ENCODE data around the gene PSMB9.
A peak's percentile ranks its signal among the peaks of the same experiment; 100 is the strongest.

The PSMB9 gene

GRCh38 chr6:32843979-32844838 lies 9.8 kb upstream of the PSMB9 start, which contains the start of gene PSMB8:
Gene PSMB8, minus strand, starts transcription at chr6:32844047. Its CDS starts 51 bp downstream, at chr6:32843996.
- H3K4me3 ChIP-seq (ENCODE audit: low read length): peak within 1 kb of the TSS; percentile 84
- peak; percentile 13 for TF ChIP-seq CTCF (IDR thresholded peaks at IDR 0.05; ENCODE audit: insufficient read depth, low read depth, low read length, missing control alignments)
- peak; percentile 99 for DNase-seq (ENCODE audit: low read depth)

- DNase-seq (ENCODE audit: low read depth): no peak
- TF ChIP-seq CTCF (IDR thresholded peaks at IDR 0.05; ENCODE audit: insufficient read depth, low read depth, low read length, missing control alignments): no peak
- H3K4me3 ChIP-seq (ENCODE audit: low read length): no peak overlapping the region
Observed at GRCh38 chr6:32844839-32845383, 9.1 kb upstream of the PSMB9 start.

GRCh38 chr6:32845384-32845884 lies 8.6 kb upstream of the PSMB9 start:
- DNase-seq (ENCODE audit: low read depth): no peak
- TF ChIP-seq CTCF (IDR thresholded peaks at IDR 0.05; ENCODE audit: insufficient read depth, low read depth, low read length, missing control alignments): no peak
- H3K4me3 ChIP-seq (ENCODE audit: low read length): no peak overlapping the region

DNA sequence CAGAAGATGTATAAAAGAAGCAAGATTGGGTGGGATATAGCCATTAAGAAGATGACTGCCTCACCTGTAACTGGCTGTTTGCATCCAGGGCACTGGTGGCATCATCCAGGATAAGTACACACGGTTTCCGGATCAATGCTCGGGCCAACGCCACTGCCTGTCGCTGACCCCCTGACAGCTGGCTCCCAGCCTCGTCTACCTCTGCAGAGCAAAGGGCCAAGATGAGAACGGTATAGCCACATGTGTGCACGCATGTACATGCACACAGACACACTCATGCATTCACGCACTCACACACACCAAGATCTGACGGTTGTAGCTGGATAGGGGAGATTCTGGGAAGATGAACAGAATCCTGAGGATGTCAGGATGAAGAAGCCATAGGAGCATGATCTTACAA lies 7.0 kb upstream of the PSMB9 start:
- TF ChIP-seq CTCF (IDR thresholded peaks at IDR 0.05; ENCODE audit: insufficient read depth, low read depth, low read length, missing control alignments): no peak

DNA sequence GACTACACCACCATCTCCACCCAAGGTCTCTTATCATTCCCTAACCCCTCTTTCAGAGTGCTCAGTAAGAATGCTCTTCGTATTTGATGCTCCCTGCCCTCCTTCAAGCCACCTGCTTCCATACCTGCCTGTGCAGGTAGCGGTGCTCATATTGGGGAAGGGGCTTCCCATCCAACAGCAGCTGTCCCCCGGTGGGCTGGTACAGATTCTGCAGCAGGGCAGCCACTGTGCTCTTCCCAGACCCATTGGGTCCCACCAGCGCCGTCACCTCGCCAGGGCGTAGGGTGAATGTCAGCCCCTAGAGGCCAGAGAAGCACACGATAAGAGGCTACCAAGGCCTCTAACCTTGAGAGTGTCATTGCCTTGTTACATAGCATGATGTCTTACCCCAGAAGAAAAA lies 6.2 kb upstream of the PSMB9 start:
- no peak for TF ChIP-seq CTCF (IDR thresholded peaks at IDR 0.05; ENCODE audit: insufficient read depth, low read depth, low read length, missing control alignments)
- DNase-seq (ENCODE audit: low read depth): no peak
- H3K4me3 ChIP-seq (ENCODE audit: low read length): no peak overlapping the region

More for the DNA sequence above, 7.0 kb upstream of the PSMB9 start:
- no peak for DNase-seq (ENCODE audit: low read depth)
- H3K4me3 ChIP-seq (ENCODE audit: low read length): no peak overlapping the region

DNA sequence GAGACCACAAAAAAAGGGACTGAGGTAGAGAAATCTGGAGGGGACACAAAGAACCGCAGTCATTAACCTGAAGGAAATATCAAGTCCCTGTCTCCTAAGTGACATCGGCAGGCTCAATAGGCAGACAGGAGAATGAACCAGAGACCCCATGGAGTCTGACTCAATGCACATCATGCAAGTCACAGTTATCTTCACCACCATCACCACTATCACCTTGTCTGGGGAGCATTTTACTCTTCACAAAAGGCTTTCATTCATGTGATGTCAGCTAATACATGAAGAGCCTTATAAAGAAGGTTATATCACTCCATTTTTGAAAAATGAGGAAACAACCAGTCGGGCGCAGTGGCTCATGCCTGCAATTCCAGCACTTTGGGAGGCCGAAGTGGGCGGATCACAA lies 4.9 kb upstream of the PSMB9 start:
- no peak for DNase-seq (ENCODE audit: low read depth)
- no peak overlapping the region for H3K4me3 ChIP-seq (ENCODE audit: low read length)
- TF ChIP-seq CTCF (IDR thresholded peaks at IDR 0.05; ENCODE audit: insufficient read depth, low read depth, low read length, missing control alignments): no peak

Data from epithelial cell of esophagus (primary cell).